ENCODE data around the gene RPTOR. TPM values are rescaled to one million over a fixed set of nuclear protein-coding genes. Genes with fewer than 3 reads are reported as not detected.

Gene RPTOR
- total RNA-seq, 1 experiment from 2014 or later: 25.1 TPM

- Histone ChIP-seq H3K18ac (ENCODE audit: insufficient read length, low read depth, low read length) (no peak overlapping the region), H3K27ac (ENCODE audit: insufficient read length, low read depth, low read length) (no peak overlapping the region), H2AK5ac (ENCODE audit: insufficient read length, low read length) (no peak overlapping the region), H3K4me1 (ENCODE audit: insufficient read depth, low read length) (peaks cover 6% of the 10 kb centered on the region; the same call in 1 of the 2 replicates), H2BK15ac (ENCODE audit: low read depth, low read length) (no peak overlapping the region), H4K5ac (ENCODE audit: insufficient read length, low read depth, low read length) (no peak overlapping the region), H2BK120ac (ENCODE audit: low read depth, low read length, poor library complexity, severe bottlenecking) (no peak overlapping the region), H4K20me1 (ENCODE audit: control insufficient read depth, insufficient read depth, insufficient read length) (no peaks in the 10 kb centered on the region), H3K23me2 (ENCODE audit: insufficient read length, low read depth, low read length, poor library complexity, severe bottlenecking) (no peaks in the 10 kb centered on the region), H4K8ac (replicated peaks; ENCODE audit: insufficient read length, low read depth, low read length) (no peak overlapping the region), H3K4me2 (ENCODE audit: insufficient read depth, insufficient read length, low read length) (no peak overlapping the region), H3K14ac (ENCODE audit: insufficient read depth, low read length) (no peak overlapping the region), H3K56ac (ENCODE audit: insufficient read length, low read depth, low read length) (no peak overlapping the region), H4K91ac (ENCODE audit: insufficient read length, low read depth, low read length) (no peak overlapping the region), H3K27me3 (ENCODE audit: insufficient read depth, low read length) (no peaks in the 10 kb centered on the region), H3K9me3 (ENCODE audit: control insufficient read depth, low read depth, low read length) (no peaks in the 10 kb centered on the region), H3K79me1 (ENCODE audit: insufficient read depth, low read depth, low read length, poor library complexity, severe bottlenecking) (no peaks in the 10 kb centered on the region), H2BK12ac (ENCODE audit: insufficient read length, low read depth, low read length) (no peak overlapping the region), H2BK20ac (ENCODE audit: low read depth, low read length, poor library complexity, severe bottlenecking) (no peak overlapping the region), H2AFZ (ENCODE audit: low read length) (no peak overlapping the region), H3K79me2 (ENCODE audit: insufficient read depth, low read length) (no peaks in the 10 kb centered on the region), H2BK5ac (ENCODE audit: insufficient read length, low read length) (no peak overlapping the region), H3K23ac (ENCODE audit: insufficient read length, low read depth, low read length) (no peak overlapping the region), H3T11ph (ENCODE audit: low read length) (no peak overlapping the region), H3K9ac (ENCODE audit: extremely low read depth, insufficient read length, low read length) (no peak overlapping the region), H3K4ac (ENCODE audit: low read depth, low read length) (no peak overlapping the region)
- Mint-ChIP-seq H3K9me3 (peaks cover 0 to 2% of the 10 kb centered on the region in 2 experiments; a peak in 2 of 5 replicates), H3K27ac (no peak overlapping the region), H3K36me3 (ENCODE audit: insufficient read depth in 1 of 3, low read depth in 3 of 3) (peaks cover 14 to 15% (median 14%) of the 10 kb centered on the region in 3 experiments), H3K27me3 (ENCODE audit: low read depth) (0 out of 2 replicates have a peak, but pooled peaks cover 2% of the 10 kb centered on the region), H3K4me1 (peaks cover 45 to 62% of the 10 kb centered on the region in 2 experiments), H3K4me3 (no peak overlapping the region)
- DNase-seq: no peak
- TF ChIP-seq, protein P1, sequence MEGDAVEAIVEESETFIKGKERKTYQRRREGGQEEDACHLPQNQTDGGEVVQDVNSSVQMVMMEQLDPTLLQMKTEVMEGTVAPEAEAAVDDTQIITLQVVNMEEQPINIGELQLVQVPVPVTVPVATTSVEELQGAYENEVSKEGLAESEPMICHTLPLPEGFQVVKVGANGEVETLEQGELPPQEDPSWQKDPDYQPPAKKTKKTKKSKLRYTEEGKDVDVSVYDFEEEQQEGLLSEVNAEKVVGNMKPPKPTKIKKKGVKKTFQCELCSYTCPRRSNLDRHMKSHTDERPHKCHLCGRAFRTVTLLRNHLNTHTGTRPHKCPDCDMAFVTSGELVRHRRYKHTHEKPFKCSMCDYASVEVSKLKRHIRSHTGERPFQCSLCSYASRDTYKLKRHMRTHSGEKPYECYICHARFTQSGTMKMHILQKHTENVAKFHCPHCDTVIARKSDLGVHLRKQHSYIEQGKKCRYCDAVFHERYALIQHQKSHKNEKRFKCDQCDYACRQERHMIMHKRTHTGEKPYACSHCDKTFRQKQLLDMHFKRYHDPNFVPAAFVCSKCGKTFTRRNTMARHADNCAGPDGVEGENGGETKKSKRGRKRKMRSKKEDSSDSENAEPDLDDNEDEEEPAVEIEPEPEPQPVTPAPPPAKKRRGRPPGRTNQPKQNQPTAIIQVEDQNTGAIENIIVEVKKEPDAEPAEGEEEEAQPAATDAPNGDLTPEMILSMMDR (conservative IDR thresholded peaks at IDR 0.05): no peak
- WGBS (ENCODE audit: extremely low coverage, insufficient read length, low lambda C conversion rate): no CpG with 5 or more reads among the region's 14 CpGs
These were observed 327.4 kb downstream of the RPTOR start for GRCh38 chr17:80872001-80872500.

Measured in H9 (cell line).